LNCaP clone FGC (cell line): Measurements from ENCODE around the gene SKP1.

ENCODE experiments used
- DNase-seq: peaks from one replicate; pipeline ENCODE4 v3.0.0-alpha.2; 2011; ENCODE audit warnings: low read depth
- H3K4me3 ChIP-seq: 2 replicates; pipeline ENCODE4 v1.5.1; 2011; ENCODE audit warnings: mild to moderate bottlenecking, low read depth, low read length, control low read depth
- CTCF ChIP-seq: IDR thresholded peaks from 2 replicates; pipeline ENCODE4 v1.5.1; 2012; ENCODE audit warnings: mild to moderate bottlenecking; ENCODE audit not compliant: control insufficient read depth, insufficient read depth; ENCODE audit errors: extremely low read depth

Gene SKP1

GRCh38 chr5:134135091-134135655 lies 41.6 kb downstream of the SKP1 start:
- H3K4me3 ChIP-seq, result no peak overlapping the region
- no peak for DNase-seq
- no peak for TF ChIP-seq CTCF

GRCh38 chr5:134133995-134134541 lies 42.7 kb downstream of the SKP1 start:
- no peak for DNase-seq
- no peak overlapping the region for H3K4me3 ChIP-seq
- TF ChIP-seq CTCF, result no peak

DNA sequence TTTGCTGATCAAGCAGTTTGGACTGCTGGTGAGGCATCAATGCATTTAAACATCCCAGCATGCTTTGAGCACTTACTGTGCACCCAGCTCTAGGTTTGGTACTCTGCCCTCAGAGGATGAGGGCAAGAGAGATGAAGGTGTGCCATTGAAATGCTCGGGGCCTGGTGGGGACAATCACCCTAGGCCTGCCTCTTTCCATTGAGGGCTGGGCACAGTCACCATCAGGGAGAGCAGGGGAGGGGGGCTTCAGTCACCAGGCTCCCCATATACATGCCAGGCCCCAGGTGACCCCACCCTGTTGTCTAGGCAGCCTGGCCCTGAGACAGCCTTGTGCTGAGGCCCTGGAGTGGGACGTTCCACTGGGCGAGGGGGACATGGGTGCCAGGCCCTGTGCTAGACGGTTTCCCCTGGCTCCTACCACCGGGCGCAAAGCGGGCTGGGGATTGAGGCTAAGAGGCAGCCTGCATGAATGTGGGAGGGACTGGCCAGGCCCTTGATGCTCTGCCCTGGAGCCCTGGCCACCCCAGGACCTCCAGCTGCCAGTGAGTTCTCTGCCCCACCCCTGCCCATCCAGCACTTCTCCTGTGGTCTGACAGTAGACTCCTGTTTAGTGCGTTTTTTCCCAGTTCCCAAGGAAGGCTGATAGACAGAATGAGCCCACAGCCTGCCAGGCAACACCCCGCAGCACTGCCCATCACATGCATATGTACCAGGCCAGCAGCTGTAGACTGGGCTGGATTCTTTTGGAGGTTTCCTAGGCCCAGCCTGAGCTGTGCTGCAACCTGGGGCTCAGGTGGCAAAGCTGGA lies 43.4 kb downstream of the SKP1 start:
- no peak for TF ChIP-seq CTCF
- no peak overlapping the region for H3K4me3 ChIP-seq
- no peak for DNase-seq

- DNase-seq, result no peak
- no peak for TF ChIP-seq CTCF
- no peak overlapping the region for H3K4me3 ChIP-seq
Observed at GRCh38 chr5:134132372-134133187, 44.2 kb downstream of the SKP1 start.

DNA sequence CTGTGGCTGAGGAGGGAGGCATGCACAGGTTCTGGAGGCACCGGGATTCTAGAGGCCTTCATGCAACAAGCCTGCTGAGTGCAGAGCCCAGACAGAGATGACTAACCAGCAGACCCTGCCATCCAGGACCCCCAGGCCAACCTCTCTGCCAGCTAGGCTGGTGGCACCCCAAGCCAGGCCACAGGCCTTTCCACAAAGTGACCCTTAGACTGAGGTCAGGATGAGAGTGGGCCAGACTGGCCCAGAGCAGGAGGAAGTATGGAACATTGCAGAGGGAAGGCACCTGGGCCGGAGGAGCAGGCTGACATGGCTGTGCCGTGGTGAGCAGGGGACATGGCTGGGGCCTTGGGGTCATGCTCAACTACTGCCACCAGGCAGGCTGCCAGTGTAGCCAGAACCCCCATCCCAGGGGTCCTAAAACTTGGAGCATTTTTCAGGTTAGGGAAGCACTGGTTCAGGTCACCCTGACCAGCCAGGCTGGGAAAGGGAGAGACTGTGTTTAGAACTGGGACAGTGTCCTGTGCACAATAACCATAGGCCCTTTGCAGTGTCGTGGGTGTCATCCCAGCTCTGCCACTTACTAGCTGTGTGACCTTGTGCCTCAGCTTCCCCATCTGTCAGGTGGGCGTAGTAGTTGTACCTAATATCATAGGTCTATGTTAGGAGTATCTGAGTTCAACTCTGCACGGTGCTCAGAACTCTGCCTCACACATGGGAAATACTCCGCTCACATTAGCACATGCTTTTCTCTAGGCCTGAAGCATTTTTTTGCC lies 45.0 kb downstream of the SKP1 start:
- no peak overlapping the region for H3K4me3 ChIP-seq
- no peak for DNase-seq
- TF ChIP-seq CTCF, result no peak

GRCh38 chr5:134131165-134131564 lies 45.6 kb downstream of the SKP1 start:
- no peak for TF ChIP-seq CTCF
- H3K4me3 ChIP-seq, result no peak overlapping the region
- DNase-seq, result no peak
